ENCODE results near the gene PCNX2. TPM values are rescaled to one million over a fixed set of nuclear protein-coding genes. Genes with fewer than 3 reads are reported as not detected.

PCNX2 gene
- total and polyA plus RNA-seq, 10 of the 15 experiments (the other 5 are each of a cell fraction or from before 2014, with no cell fraction given) = 2.1 to 16.4 (median 8.1) TPM

- FAIRE-seq (no peak), DNase-seq (ENCODE audit: low read depth, low spot score) (no peak), ATAC-seq (no peak)
- peaks cover 8% of the 10 kb centered on the region for H3K79me2 ChIP-seq (ENCODE audit: control insufficient read depth, insufficient read depth, low read length)
- H4K20me1 ChIP-seq (ENCODE audit: control insufficient read depth, insufficient read depth) = no peaks in the 10 kb centered on the region
- RAD21 ChIA-PET (ENCODE audit: unreplicated experiment) = no interaction called here
- no peak overlapping the region for H3K9ac ChIP-seq (ENCODE audit: control insufficient read depth, insufficient read depth, low read length)
- no peak overlapping the region for H3K4me2 ChIP-seq (ENCODE audit: control insufficient read depth, insufficient read depth)
- no peak overlapping the region for H2AFZ ChIP-seq (ENCODE audit: control insufficient read depth, low read depth, low read length)
- POLR2A ChIA-PET = no interaction called here
- no peak overlapping the region for H3K27ac ChIP-seq (ENCODE audit: control insufficient read depth, insufficient read depth)
- no TSS peak for BruUV-seq (replicated peaks)
- TF ChIP-seq SKIL (IDR thresholded peaks at IDR 0.05; ENCODE audit: low read depth, poor library complexity, severe bottlenecking) (no peak), BRCA1 (IDR thresholded peaks at IDR 0.05; ENCODE audit: low read depth, low read length) (no peak), CBX3 (IDR thresholded peaks at IDR 0.05; ENCODE audit: borderline replicate concordance, low read depth) (no peak), HDAC6 (IDR thresholded peaks at IDR 0.05; ENCODE audit: unreplicated experiment) (no peak), CHD4 (IDR thresholded peaks at IDR 0.05) (no peak)
- H3K4me3 ChIP-seq = no peak overlapping the region
- H3K4me1 ChIP-seq (ENCODE audit: control insufficient read depth, insufficient read depth, low read length) = no peaks in the 10 kb centered on the region
- intact Hi-C loops (cut with micrococcal nuclease; ENCODE audit: unreplicated experiment) (loop anchor here (10.0 kb wide), 1 partner anchor 321 kb away; the partner anchor contains the start of gene SIPA1L2), in situ Hi-C loops (cut with MboI) (no loop called here)
- CTCF ChIA-PET = interaction anchor here (1.7 kb wide), 1 partner anchor 9 kb away, joined by 5 read pairs; no protein-coding TSS in a partner anchor
- H3K36me3 ChIP-seq (ENCODE audit: control insufficient read depth in 2 of 2, insufficient read depth in 2 of 2, low read length in 1 of 2) = peaks cover 2 to 15% of the 10 kb centered on the region in 2 experiments
- H3K9me3 ChIP-seq (replicated peaks; ENCODE audit: control insufficient read depth, insufficient read depth, low read length) = peaks cover 11% of the 10 kb centered on the region; the same call in 2 of the 3 replicates
- H3K27me3 ChIP-seq (replicated peaks in 1 of 2; ENCODE audit: control insufficient read depth in 2 of 2, insufficient read depth in 2 of 2, low read length in 1 of 2) = no peaks in the 10 kb centered on the region
- 99% methylated on average over 6 of the region's 6 CpGs for WGBS (ENCODE audit: insufficient coverage, insufficient replicate concordance, low lambda C conversion rate, missing lambda C conversion rate)
- SMC1A ChIA-PET (ENCODE audit: uncharacterized antibody, unreplicated experiment) = interaction anchor here (1.4 kb wide), 1 partner anchor 9 kb away, joined by 5 read pairs; no protein-coding TSS in a partner anchor
Observed at GRCh38 chr1:232956081-232956480, 339.4 kb downstream of the PCNX2 start.

Data from GM12878 (cell line).